Hair follicular keratinocyte (primary cell): ENCODE measurements around the gene CCDC78. TPM values are rescaled to one million over a fixed set of nuclear protein-coding genes. Genes with fewer than 3 reads are reported as not detected.

Experiments used
- total RNA-seq: library from RNA; depleted of rRNA; stranded (reverse); fragments of >200 nt; gene quantifications from 2 replicates; pipeline ENCODE4 v1.2.3, GENCODE V29; 2015

CCDC78 gene
- total RNA-seq: 3.6 and 3.8 TPM in 2 replicates

GRCh38 chr16:726438-727290 lies at the start of gene CCDC78, which contains the start of gene HAGHL:
Gene CCDC78, minus strand, starts transcription at chr16:726443. Its CDS starts 76 bp downstream, at chr16:726367.
Gene HAGHL, plus strand, starts transcription at chr16:727106. Its CDS starts 404 bp downstream, at chr16:727510.

GRCh38 chr16:760545-761343 lies 34.5 kb upstream of the CCDC78 start, which contains the start of gene MSLN:
Gene MSLN, plus strand, starts transcription at chr16:760734. Its CDS starts 1,947 bp downstream, at chr16:762681.

GRCh38 chr16:740764-741505 lies 14.7 kb upstream of the CCDC78 start, which contains the start of gene CIAO3:
Gene CIAO3, minus strand, starts transcription at chr16:740997. Its CDS starts 12 bp downstream, at chr16:740985.

GRCh38 chr16:720990-721764 lies 5.1 kb downstream of the CCDC78 start, which contains the start of gene ANTKMT:
Gene ANTKMT, plus strand, starts transcription at chr16:721146. Its CDS starts 129 bp downstream, at chr16:721275.

GRCh38 chr16:714558-715476 lies 11.4 kb downstream of the CCDC78 start, which contains the start of gene METRN:
Gene METRN, plus strand, starts transcription at chr16:715118. Its CDS starts 172 bp downstream, at chr16:715290.

GRCh38 chr16:705431-706188 lies 20.6 kb downstream of the CCDC78 start, which contains the start of gene FBXL16:
Gene FBXL16, minus strand, starts transcription at chr16:705801. Its CDS starts 8,396 bp downstream, at chr16:697405.

GRCh38 chr16:684071-684794 lies 42.0 kb downstream of the CCDC78 start, which contains the start of gene JMJD8:
Gene JMJD8, minus strand, starts transcription at chr16:684334. Its CDS starts 15 bp downstream, at chr16:684319.

GRCh38 chr16:679814-680624 lies 46.2 kb downstream of the CCDC78 start, which contains the start of gene STUB1:
Gene STUB1, plus strand, starts transcription at chr16:680410. Its CDS starts 116 bp downstream, at chr16:680526.

GRCh38 chr16:674968-675883 lies 51.0 kb downstream of the CCDC78 start, which contains the start of gene RHBDL1:
Gene RHBDL1, plus strand, starts transcription at chr16:675671. Its CDS starts 120 bp downstream, at chr16:675791.

Other genes with a start within 250 kb of the CCDC78 start
- 39.7 and 43.8 TPM in 2 replicates for gene CAPN15, start 198.7 kb downstream of the CCDC78 start, total RNA-seq
- gene PRR35, start 166.0 kb downstream of the CCDC78 start, total RNA-seq: not detected in 2 replicates
- 0.11 and 0.16 TPM in 2 replicates for gene NHLRC4, start 159.4 kb downstream of the CCDC78 start, total RNA-seq
- 19.8 and 27.6 TPM in 2 replicates for gene PIGQ, start 156.5 kb downstream of the CCDC78 start, total RNA-seq
- 18.1 and 19.2 TPM in 2 replicates for gene RAB40C, start 136.4 kb downstream of the CCDC78 start, total RNA-seq
- gene WFIKKN1, start 95.5 kb downstream of the CCDC78 start, total RNA-seq: 0.47 TPM in 1 of 2 replicates, not detected in the other
- gene METTL26, start 90.1 kb downstream of the CCDC78 start, total RNA-seq: 161 and 174 TPM in 2 replicates
- 36.5 and 55.2 TPM in 2 replicates for gene MCRIP2, start 84.6 kb downstream of the CCDC78 start, total RNA-seq
- gene WDR90, start 77.1 kb downstream of the CCDC78 start, total RNA-seq: 8.5 and 9.8 TPM in 2 replicates
- 52.0 and 72.9 TPM in 2 replicates for gene RHOT2, start 58.3 kb downstream of the CCDC78 start, total RNA-seq
- gene RHBDL1, start 50.8 kb downstream of the CCDC78 start, total RNA-seq: 5.1 and 9.8 TPM in 2 replicates
- gene STUB1, start 46.0 kb downstream of the CCDC78 start, total RNA-seq: 216 and 264 TPM in 2 replicates
- gene JMJD8, start 42.1 kb downstream of the CCDC78 start, total RNA-seq: 35.5 and 58.9 TPM in 2 replicates
- gene WDR24, start 36.0 kb downstream of the CCDC78 start, total RNA-seq: 9.1 and 9.4 TPM in 2 replicates
- gene FBXL16, start 20.6 kb downstream of the CCDC78 start, total RNA-seq: 0.19 and 2.0 TPM in 2 replicates
- 119 and 198 TPM in 2 replicates for gene METRN, start 11.3 kb downstream of the CCDC78 start, total RNA-seq
- gene ANTKMT, start 5.3 kb downstream of the CCDC78 start, total RNA-seq: 61.5 and 70.2 TPM in 2 replicates
- gene HAGHL, start 663 bp upstream of the CCDC78 start, total RNA-seq: 18.9 and 26.2 TPM in 2 replicates
- 19.4 and 30.0 TPM in 2 replicates for gene CIAO3, start 14.6 kb upstream of the CCDC78 start, total RNA-seq
- 0.78 and 3.8 TPM in 2 replicates for gene MSLN, start 34.3 kb upstream of the CCDC78 start, total RNA-seq
- gene RPUSD1, start 61.9 kb upstream of the CCDC78 start, total RNA-seq: 29.0 and 43.2 TPM in 2 replicates
- gene CHTF18, start 62.2 kb upstream of the CCDC78 start, total RNA-seq: 23.5 and 26.5 TPM in 2 replicates
- gene GNG13, start 74.3 kb upstream of the CCDC78 start, total RNA-seq: not detected in 2 replicates
- gene LMF1, start 244.5 kb upstream of the CCDC78 start, total RNA-seq: 12.9 and 26.4 TPM in 2 replicates